ENCODE results near the gene DLG2. TPM values are rescaled to one million over a fixed set of nuclear protein-coding genes. Genes with fewer than 3 reads are reported as not detected.

The DLG2 gene
- total RNA-seq, 1 donor from 2014 or later, result 7.2 TPM

DNA sequence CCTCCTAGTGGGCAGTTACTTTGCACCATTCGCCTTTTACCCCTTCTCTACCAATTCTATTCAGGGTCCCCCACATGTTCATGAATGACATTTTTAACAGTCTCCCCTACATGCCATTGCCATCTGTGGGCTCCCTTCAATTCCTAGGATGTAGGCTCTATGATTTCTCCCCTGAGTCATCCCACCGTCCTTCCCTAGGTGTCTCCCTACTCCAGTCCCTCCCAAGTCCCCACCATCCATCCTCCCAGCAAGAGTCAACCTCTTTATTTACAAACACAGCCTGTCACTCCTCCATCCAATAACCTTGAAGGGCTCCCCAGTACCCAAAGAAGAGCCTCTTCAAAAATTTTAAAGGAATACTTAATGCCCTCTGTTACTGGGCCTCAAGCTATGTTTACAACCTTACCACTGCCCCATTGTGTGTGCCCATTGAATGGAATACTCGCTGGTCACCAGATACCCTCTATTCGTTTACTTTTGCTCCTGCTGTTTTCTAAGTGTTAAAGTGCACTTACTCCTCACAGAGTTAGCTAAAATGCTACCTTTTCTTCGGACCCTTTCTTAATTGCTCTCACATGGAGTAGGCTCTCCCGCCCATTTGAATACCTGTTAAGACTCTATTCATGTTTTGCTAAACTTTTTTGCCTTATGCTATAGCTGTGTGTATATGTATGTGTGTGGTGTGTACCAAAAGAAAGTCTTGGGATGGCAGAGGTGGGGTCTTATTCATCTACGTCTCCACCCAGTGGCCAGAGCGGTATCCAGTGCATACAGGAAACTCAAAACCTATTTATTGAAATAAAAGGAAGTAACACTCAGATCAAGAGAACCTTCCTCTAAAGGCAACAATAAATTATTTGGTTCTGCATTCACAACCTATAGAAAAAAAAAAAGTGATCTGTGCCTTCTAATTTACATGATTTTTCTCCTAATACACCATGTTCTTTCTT is 2105.2 kb downstream of the DLG2 start:
- DNase-seq, result no peak
- TF ChIP-seq, protein P1, sequence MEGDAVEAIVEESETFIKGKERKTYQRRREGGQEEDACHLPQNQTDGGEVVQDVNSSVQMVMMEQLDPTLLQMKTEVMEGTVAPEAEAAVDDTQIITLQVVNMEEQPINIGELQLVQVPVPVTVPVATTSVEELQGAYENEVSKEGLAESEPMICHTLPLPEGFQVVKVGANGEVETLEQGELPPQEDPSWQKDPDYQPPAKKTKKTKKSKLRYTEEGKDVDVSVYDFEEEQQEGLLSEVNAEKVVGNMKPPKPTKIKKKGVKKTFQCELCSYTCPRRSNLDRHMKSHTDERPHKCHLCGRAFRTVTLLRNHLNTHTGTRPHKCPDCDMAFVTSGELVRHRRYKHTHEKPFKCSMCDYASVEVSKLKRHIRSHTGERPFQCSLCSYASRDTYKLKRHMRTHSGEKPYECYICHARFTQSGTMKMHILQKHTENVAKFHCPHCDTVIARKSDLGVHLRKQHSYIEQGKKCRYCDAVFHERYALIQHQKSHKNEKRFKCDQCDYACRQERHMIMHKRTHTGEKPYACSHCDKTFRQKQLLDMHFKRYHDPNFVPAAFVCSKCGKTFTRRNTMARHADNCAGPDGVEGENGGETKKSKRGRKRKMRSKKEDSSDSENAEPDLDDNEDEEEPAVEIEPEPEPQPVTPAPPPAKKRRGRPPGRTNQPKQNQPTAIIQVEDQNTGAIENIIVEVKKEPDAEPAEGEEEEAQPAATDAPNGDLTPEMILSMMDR (IDR thresholded peaks at IDR 0.05), result no peak
- Histone ChIP-seq H3K9me3 (no peaks in the 10 kb centered on the region), H3K4me3 (no peak overlapping the region), H3K4me1 (no peaks in the 10 kb centered on the region), H3K36me3 (no peaks in the 10 kb centered on the region), H3K27ac (no peak overlapping the region), H3K27me3 (ENCODE audit: low read depth) (no peaks in the 10 kb centered on the region)
- ATAC-seq, result no peak
- intact Hi-C loops (cut with DNase I), result no loop called here

DNA sequence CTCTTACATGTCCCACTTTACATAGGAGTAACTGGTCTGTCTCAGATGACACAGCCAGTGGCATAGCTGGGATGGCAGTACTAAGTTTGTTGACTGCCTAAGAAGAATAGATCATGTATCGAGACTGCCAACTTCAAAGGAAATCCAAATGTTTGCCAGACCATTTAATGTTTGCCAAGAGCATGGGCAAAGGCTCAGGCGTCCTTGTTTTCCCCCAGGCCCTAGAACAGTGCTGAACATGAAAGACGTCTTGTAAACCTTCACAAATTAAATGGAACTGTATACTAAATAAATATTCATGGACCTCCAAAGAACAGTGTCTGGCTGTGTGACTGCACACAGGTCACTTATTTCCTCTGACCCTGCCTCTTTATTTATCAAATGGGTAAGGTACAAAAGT is 2106.3 kb downstream of the DLG2 start:
- TF ChIP-seq, protein P1 (IDR thresholded peaks at IDR 0.05), result no peak
- no peaks in the 10 kb centered on the region for H3K9me3 ChIP-seq
- no peaks in the 10 kb centered on the region for H3K4me1 ChIP-seq
- ATAC-seq (no peak), DNase-seq (no peak)
- intact Hi-C loops (cut with DNase I), result no loop called here
- no peaks in the 10 kb centered on the region for H3K27me3 ChIP-seq (ENCODE audit: low read depth)
- H3K4me3 ChIP-seq, result no peak overlapping the region
- H3K27ac ChIP-seq, result no peak overlapping the region
- H3K36me3 ChIP-seq, result no peaks in the 10 kb centered on the region

DNA sequence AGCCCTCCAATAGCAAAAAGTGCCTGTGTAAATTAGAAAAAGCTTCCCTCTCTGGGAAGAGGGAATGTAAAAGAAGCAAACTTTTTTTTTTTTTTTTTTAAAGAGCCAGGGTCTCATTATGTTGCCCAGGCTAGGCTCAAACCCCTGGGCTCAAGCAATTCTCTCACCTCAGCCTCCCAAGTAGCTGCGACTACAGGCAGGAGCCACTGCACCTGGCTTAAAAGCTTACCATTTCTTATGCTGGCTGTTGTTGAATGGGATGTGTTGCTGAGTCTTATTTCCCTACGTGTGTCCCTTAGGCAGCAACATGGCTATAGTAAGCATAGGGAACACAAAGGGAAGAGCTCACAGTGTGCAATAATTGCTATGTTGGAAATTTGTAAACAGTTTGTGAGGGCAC is 2115.5 kb downstream of the DLG2 start:
- Histone ChIP-seq H3K4me3 (no peak overlapping the region), H3K9me3 (no peaks in the 10 kb centered on the region), H3K36me3 (no peaks in the 10 kb centered on the region), H3K27me3 (ENCODE audit: low read depth) (no peaks in the 10 kb centered on the region), H3K4me1 (no peaks in the 10 kb centered on the region), H3K27ac (no peak overlapping the region)
- DNase-seq, result no peak
- TF ChIP-seq, protein P1 (IDR thresholded peaks at IDR 0.05), result no peak
- intact Hi-C loops (cut with DNase I), result no loop called here
- no peak for ATAC-seq

DNA sequence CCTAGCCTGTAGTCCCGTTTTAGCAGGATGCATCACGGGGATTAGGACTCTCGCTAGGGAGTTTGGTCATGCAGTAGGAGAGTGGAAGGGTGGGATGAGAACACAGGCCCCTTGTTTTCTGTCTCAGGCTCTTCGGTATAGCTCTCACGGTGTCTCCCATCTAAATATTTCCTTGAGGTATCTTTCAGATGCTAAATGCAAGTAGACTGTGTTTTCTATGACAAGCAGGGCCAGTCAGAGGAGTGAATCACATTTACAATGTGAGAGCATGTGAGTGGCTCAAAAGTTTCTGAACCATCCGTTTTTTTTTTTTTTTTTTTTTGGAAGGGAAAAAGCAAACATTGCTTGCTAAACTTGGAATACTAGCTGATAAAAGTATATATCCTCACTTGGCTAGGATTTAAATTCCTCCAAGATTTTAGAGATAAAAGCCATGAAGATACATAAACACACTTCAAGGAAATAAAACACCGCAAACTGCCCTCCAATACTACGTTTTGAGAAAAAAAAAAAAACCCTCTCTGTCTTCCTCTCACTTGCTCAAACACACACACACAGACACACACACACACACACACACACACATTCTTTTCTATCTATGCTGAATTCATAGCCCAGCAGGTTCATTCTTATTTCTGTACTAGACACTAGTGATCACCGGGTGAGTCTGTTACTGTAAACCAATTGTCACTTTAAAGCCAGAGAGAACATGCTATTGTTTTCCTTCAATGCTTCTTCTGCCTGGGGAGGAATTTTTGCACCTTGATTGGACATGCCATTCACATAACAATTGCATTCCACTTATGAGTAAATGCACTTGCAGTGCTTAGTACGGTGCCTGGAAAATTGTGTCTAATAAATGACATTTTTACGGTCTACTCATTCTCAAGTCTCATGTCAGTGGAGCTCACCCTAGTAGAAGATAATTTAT is 2116.3 kb downstream of the DLG2 start:
- H3K27ac ChIP-seq, result no peak overlapping the region
- no peaks in the 10 kb centered on the region for H3K9me3 ChIP-seq
- DNase-seq (no peak), ATAC-seq (no peak)
- H3K27me3 ChIP-seq (ENCODE audit: low read depth), result no peaks in the 10 kb centered on the region
- no peak overlapping the region for H3K4me3 ChIP-seq
- H3K36me3 ChIP-seq, result no peaks in the 10 kb centered on the region
- intact Hi-C loops (cut with DNase I), result no loop called here
- no peaks in the 10 kb centered on the region for H3K4me1 ChIP-seq
- TF ChIP-seq, protein P1 (IDR thresholded peaks at IDR 0.05), result no peak

DNA sequence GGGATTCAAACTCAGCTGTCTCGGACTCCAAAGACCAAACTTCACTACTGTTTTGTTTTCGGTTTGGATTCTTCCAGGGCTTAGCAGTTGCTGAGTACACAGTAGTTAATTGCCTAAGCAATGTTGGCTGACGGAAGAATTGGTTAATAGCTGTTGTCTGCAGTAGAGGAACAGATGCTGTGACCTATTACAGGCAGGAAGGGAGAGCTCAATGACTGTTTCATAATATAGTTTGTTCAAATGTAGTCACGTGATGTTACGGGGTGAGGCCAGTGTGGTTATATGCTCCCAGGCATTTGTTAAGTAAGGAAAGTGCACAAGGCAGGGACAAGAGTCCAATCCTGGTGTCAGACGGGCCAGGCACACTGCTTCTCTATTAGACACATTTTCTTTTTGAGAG is 2118.3 kb downstream of the DLG2 start:
- no peaks in the 10 kb centered on the region for H3K9me3 ChIP-seq
- H3K27ac ChIP-seq, result no peak overlapping the region
- no peak overlapping the region for H3K4me3 ChIP-seq
- H3K27me3 ChIP-seq (ENCODE audit: low read depth), result no peaks in the 10 kb centered on the region
- DNase-seq (peak; percentile 46), ATAC-seq (peak; percentile 68 to 92)
- TF ChIP-seq, protein P1 (IDR thresholded peaks at IDR 0.05), result no peak
- no peaks in the 10 kb centered on the region for H3K4me1 ChIP-seq
- H3K36me3 ChIP-seq, result no peaks in the 10 kb centered on the region
- intact Hi-C loops (cut with DNase I), result no loop called here
